Muscle layer of duodenum (tissue), 2 donors: Measurements from ENCODE around the gene NHS.

ENCODE experiments used
- H3K27ac ChIP-seq: one replicate; pipeline ENCODE4 v1.7.0; 2013; ENCODE audit warnings: mild to moderate bottlenecking, low read length
- H3K27me3 ChIP-seq: one replicate; pipeline ENCODE4 v1.7.0; 2013; ENCODE audit warnings: low read depth, mild to moderate bottlenecking, control low read depth, low read length
- H3K36me3 ChIP-seq, 2 donors: one replicate each; pipeline ENCODE4 v1.7.0; 2013; ENCODE audit warnings: low read length in 2 of 2, control low read depth in 1 of 2, mild to moderate bottlenecking in 1 of 2; ENCODE audit not compliant: insufficient read depth in 2 of 2, control insufficient read depth in 1 of 2
- H3K4me1 ChIP-seq, 2 donors: one replicate each; pipeline ENCODE4 v1.7.0; 2013; ENCODE audit warnings: low read length in 2 of 2, mild to moderate bottlenecking in 2 of 2, control low read depth in 1 of 2, moderate library complexity in 1 of 2; ENCODE audit not compliant: insufficient read depth in 2 of 2, control insufficient read depth in 1 of 2
- H3K4me3 ChIP-seq, 2 donors: one replicate each; pipeline ENCODE4 v1.7.0; 2013; ENCODE audit warnings: low read length in 2 of 2, low read depth in 1 of 2, mild to moderate bottlenecking in 1 of 2
- H3K9me3 ChIP-seq, 2 donors: one replicate each; pipeline ENCODE4 v1.7.0; 2013; ENCODE audit warnings: low read length in 2 of 2, control low read depth in 1 of 2, mild to moderate bottlenecking in 1 of 2; ENCODE audit not compliant: control insufficient read depth in 1 of 2
- donor health status: healthy.

The NHS gene

DNA sequence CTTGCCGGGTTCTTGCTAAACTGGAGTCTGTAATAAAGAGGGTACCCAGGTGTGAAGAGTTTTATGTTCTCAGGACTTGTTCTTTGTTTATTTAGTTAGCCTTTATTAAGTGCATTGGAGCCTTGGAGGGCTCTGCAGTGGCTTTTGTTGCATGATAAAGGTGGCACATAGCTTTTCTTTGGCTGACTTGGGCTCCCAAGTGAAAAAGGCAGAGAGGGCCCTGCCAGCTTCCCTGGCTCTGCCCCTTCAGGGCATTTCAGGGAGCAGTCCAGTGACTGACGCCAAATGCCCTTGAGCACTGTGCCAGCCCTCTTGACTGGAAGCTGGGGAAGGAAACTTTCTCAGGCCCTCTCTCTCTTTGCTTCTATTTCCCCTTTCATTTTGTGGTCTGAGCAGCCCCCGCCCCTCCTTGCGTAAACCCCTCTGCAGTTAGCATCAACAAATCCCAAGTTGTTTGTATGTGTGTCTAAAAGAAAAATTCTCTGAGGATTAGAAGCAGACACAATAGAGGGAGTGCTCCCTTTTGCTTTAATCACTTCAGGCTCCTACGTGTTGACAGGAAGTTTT is 152.2 kb downstream of the NHS start:
- Histone ChIP-seq H3K27ac (no peak overlapping the region), H3K27me3 (no peaks in the 10 kb centered on the region), H3K4me1 (peaks cover 0 to 11% of the 10 kb centered on the region in 2 donors), H3K36me3 (no peaks in the 10 kb centered on the region), H3K9me3 (no peaks in the 10 kb centered on the region), H3K4me3 (no peak overlapping the region)

DNA sequence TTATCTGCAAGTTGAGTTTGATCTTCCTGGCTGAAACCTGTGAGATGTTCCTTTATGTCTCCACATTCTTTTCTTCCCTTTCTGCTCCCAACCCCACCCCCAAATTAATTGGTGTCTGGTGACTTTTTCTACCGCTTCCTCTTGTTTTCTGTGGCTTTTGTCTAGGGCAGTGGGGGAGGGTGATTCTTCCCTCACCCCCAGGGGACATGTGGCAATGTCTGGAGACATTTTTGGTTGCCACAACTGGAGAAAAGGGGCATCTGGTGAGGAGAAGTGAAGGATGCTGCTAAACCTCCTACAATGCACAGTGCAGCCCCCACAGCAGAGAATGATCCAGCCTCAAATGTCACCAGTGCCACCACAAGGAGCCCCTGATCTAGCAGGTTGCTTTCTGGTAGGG is 152.9 kb downstream of the NHS start:
- Histone ChIP-seq H3K27ac (no peak overlapping the region), H3K27me3 (no peaks in the 10 kb centered on the region), H3K9me3 (no peaks in the 10 kb centered on the region), H3K4me3 (no peak overlapping the region), H3K36me3 (no peaks in the 10 kb centered on the region), H3K4me1 (peaks cover 0 to 11% of the 10 kb centered on the region in 2 donors)

DNA sequence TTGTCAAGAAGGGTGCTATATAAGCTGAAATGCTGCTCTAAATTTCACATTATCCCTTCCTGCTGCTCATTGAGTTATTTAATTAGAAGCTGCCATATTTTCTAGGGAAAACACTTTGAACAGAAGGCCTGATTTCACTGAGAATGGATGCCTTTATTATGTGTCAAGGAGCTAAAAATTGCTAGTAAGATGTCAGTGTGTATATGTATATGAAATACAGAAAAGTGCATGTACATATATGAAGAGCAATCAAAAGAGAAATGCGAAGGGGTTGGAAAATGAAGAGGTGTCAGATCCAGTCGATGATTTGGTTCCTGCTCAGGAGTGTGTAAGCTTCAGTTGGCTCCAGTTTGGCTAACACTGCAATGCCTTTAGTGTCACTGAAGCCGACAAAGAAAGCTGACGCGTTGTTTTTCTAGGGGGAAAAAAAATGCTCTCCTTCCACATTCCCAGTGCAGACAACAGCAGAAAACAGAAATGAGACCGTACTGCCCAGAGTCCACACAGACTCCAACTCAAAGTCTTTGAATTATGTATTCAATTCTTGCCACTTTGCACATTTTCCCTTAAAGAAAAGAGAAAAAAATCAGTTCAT is 154.2 kb downstream of the NHS start:
- H3K27ac ChIP-seq: no peak overlapping the region

DNA sequence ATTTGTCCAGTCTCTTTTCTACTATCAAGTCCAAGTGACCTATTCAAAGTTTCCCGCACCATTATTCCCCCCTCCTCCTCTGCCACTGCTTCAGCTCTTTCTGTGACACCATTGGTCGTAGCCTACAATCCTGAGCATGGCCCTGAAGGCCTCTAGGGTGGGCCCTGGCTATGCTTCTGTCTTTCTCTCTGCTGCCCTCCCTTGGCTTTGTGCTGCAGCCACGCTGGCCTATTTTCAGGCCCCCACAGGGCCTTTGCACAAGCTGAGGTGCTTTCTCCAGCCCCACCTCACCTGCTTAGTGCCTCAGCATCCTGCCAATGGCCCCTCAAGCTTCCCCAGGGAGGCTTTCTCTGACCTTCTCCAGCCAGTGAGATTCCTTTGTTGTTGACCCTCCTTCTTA is 156.5 kb downstream of the NHS start:
- no peak overlapping the region for H3K4me3 ChIP-seq
- no peak overlapping the region for H3K27ac ChIP-seq
- H3K4me1 ChIP-seq: peaks cover 0 to 11% of the 10 kb centered on the region in 2 donors
- no peaks in the 10 kb centered on the region for H3K27me3 ChIP-seq
- H3K36me3 ChIP-seq: no peaks in the 10 kb centered on the region
- H3K9me3 ChIP-seq: no peaks in the 10 kb centered on the region

More for the DNA sequence above, 154.2 kb downstream of the NHS start:
- H3K36me3 ChIP-seq: no peaks in the 10 kb centered on the region
- H3K4me3 ChIP-seq: no peak overlapping the region
- peaks cover 0 to 11% of the 10 kb centered on the region in 2 donors for H3K4me1 ChIP-seq
- H3K27me3 ChIP-seq: no peaks in the 10 kb centered on the region
- H3K9me3 ChIP-seq: no peaks in the 10 kb centered on the region

DNA sequence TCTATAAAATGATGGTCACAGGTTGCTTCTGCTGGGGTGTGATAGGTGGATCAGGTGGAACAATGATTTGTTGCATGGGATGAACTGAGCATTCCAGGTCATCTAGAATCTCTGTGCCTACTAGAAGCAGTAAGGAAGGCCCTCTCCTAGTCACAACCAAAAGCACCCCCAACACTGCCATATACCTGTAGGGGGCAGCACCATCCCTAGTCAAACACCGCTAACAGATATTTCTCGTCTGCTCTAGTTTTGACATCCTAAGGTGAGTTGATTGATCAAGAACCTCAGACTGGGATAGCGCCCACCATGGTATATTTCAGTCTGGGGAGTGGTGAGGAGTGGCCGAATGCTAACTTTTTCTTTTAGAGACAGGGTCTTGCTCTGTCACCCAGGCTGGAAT is 160.2 kb downstream of the NHS start:
- Histone ChIP-seq H3K27me3 (no peaks in the 10 kb centered on the region), H3K4me1 (no peaks in the 10 kb centered on the region), H3K9me3 (no peaks in the 10 kb centered on the region), H3K4me3 (no peak overlapping the region), H3K27ac (no peak overlapping the region), H3K36me3 (no peaks in the 10 kb centered on the region)

DNA sequence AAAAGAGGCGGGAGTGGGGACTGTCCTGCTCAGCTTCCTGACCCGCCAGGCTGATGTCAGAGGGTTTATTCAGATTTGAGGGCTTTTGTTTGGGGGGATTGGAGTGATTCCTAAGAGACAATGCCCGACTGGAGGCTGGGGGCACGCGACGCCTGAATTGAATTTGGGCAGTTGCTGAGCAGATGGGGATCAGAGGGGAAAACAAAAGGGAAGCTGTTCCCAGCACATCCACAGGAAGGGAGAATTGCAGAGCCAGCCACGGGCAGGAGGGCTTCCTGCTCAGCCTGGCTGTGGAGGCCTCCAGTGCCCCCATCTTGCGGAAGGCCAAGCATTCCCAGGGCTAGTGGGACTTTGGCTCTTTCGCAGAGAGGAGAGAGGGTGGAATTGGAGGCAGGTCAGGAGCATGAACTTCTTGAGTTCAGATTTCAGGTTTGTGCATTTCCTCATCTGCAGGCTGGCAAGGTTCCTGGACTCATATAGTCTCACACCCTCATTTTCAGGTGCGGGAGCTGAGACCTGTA is 162.8 kb downstream of the NHS start:
- no peak overlapping the region for H3K4me3 ChIP-seq
- no peaks in the 10 kb centered on the region for H3K9me3 ChIP-seq
- H3K4me1 ChIP-seq: no peaks in the 10 kb centered on the region
- H3K36me3 ChIP-seq: no peaks in the 10 kb centered on the region
- no peak overlapping the region for H3K27ac ChIP-seq
- no peaks in the 10 kb centered on the region for H3K27me3 ChIP-seq

DNA sequence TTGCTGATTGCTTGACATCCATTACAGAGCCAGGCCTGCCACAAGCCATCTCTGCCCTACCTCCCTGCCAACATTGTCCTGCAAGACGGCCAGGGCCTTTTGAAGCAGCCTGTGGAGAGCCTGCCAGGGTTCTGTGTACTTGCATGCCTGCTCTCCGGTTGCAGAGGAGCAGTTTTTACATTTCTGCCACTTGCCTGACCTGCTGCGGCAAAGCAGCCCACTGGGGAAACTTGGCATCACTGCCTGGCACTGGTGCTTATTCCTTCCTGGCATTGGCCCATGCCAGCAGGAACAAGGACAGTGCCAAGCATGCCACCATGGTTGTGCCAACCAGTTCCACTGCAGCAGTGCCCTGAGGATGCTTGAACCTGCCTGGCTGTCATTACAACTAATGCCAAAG is 167.1 kb downstream of the NHS start:
- no peaks in the 10 kb centered on the region for H3K27me3 ChIP-seq
- no peaks in the 10 kb centered on the region for H3K9me3 ChIP-seq
- no peak overlapping the region for H3K4me3 ChIP-seq
- no peaks in the 10 kb centered on the region for H3K36me3 ChIP-seq
- H3K27ac ChIP-seq: no peak overlapping the region
- no peaks in the 10 kb centered on the region for H3K4me1 ChIP-seq

DNA sequence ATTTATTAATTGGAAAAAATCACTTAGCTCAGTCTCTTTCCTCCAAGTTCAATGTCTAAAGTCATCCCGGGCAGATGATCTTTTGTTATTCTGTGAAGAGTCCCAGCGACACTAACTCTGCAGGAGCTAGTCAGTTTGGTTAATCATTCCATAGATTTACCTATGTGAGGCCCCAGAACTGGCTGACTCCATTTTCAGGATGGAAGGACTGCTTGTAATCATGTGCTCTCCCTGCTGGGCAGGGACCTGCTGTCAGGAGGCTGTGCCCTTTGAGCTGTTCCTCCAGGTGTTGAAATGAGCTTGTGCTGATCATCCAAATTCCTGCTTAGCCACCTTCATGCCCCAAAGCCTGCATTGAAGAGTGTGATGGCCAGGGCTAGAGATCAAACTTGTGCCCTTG is 169.8 kb downstream of the NHS start:
- H3K36me3 ChIP-seq: no peaks in the 10 kb centered on the region
- H3K27ac ChIP-seq: no peak overlapping the region
- H3K27me3 ChIP-seq: no peaks in the 10 kb centered on the region
- H3K4me3 ChIP-seq: no peak overlapping the region
- H3K4me1 ChIP-seq: peaks cover 5 to 6% of the 10 kb centered on the region in 2 donors
- no peaks in the 10 kb centered on the region for H3K9me3 ChIP-seq

DNA sequence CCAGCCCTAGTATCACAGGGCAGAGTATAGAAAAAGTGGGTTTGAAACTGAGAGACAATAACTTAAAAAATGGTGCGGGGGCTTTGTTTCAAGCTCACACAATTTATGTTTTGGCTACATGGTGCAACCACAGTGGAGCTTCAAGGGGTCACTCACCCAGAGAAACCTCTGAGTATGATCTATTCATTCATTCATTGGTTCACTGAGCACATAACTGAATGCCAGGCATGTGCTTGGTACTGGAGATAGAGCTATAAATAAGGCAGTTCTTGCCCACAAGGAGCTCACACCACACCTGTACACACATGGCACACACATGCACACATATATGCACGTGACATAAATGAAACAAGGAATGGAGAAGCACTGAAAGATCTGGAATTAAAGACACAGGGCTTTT is 171.4 kb downstream of the NHS start:
- H3K27ac ChIP-seq: no peak overlapping the region
- peaks cover 5 to 8% of the 10 kb centered on the region in 2 donors for H3K4me1 ChIP-seq
- H3K9me3 ChIP-seq: no peaks in the 10 kb centered on the region

DNA sequence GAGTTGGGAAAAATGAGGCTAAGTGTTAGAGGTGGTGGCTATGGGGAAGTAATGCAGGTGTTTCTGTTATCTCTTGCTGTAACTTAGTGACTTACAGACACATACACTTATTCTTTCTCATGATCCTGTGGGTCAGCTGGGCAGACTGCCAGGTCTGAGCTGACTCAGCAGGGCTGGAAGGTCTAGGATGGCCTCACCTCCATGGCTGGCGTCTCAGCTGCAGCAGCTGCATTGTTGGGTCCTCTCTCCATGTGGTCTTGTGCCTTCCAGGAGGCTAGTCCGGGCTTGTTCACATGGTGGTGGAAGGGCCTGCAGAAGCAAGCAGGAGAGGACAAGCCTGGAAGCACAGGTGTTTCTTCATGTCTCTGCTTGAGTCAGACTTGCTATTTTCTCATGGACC is 172.7 kb downstream of the NHS start:
- no peak overlapping the region for H3K4me3 ChIP-seq
- H3K27me3 ChIP-seq: no peaks in the 10 kb centered on the region

More for the DNA sequence above, 171.4 kb downstream of the NHS start:
- no peaks in the 10 kb centered on the region for H3K27me3 ChIP-seq
- no peaks in the 10 kb centered on the region for H3K36me3 ChIP-seq
- no peak overlapping the region for H3K4me3 ChIP-seq

DNA sequence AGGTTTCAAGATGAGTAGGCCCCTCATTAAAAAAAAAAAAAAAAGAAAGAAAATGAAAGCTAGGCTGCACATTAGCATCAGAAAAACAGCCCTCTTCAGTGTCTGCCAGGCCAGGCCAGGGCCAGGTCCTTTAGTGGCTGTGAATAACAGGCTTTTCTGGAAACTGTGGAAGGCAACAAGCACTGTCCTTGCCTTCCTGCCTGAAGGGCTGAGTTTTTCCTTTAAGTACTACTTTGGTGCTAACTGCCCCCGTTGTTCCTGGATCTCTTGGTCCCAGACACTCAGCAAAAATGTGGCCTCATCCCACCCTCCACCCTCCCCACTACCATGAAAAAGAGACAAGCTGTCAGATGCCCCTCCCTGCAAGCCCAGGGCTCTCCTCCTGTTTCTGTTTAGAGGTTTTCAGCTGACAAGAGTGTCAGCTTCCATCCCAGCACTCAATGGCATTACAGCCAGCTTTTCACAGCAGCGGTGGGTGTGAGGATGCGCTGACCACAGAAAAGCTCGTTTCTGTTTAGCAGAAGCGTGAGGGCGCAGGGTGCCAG is 174.2 kb downstream of the NHS start:
- H3K27ac ChIP-seq: no peak overlapping the region
- H3K9me3 ChIP-seq: no peaks in the 10 kb centered on the region
- H3K27me3 ChIP-seq: no peaks in the 10 kb centered on the region
- H3K4me3 ChIP-seq: no peak overlapping the region
- no peaks in the 10 kb centered on the region for H3K36me3 ChIP-seq
- peaks cover 5 to 16% of the 10 kb centered on the region in 2 donors for H3K4me1 ChIP-seq

More for the DNA sequence above, 172.7 kb downstream of the NHS start:
- no peaks in the 10 kb centered on the region for H3K9me3 ChIP-seq
- no peak overlapping the region for H3K27ac ChIP-seq
- H3K36me3 ChIP-seq: no peaks in the 10 kb centered on the region
- peaks cover 5 to 16% of the 10 kb centered on the region in 2 donors for H3K4me1 ChIP-seq
